GM23248 (cell line): ENCODE results near the gene WNT1. TPM values are rescaled to one million over a fixed set of nuclear protein-coding genes. Genes with fewer than 3 reads are reported as not detected.
A peak's percentile ranks its signal among the peaks of the same experiment; 100 is the strongest.

Experiments
- DNase-seq: peaks from one replicate; pipeline ENCODE4 v3.0.0-alpha.2; 2015
- H2AFZ ChIP-seq: fragments of 200-600 bp; sonication (generic); 2 replicates; pipeline ENCODE4 v1.6.1; 2016; ENCODE audit warnings: antibody characterized with exemption
- H3F3A ChIP-seq: fragments of 200-600 bp; sonication (generic); 2 replicates; pipeline ENCODE4 v1.6.1; 2016; ENCODE audit warnings: mild to moderate bottlenecking, antibody characterized with exemption, mixed run types; ENCODE audit not compliant: insufficient read depth
- H3K27ac ChIP-seq: fragments of 200-600 bp; sonication (generic); 2 replicates; pipeline ENCODE4 v1.5.1; 2016; ENCODE audit warnings: mild to moderate bottlenecking
- H3K27me3 ChIP-seq: fragments of 200-600 bp; sonication (generic); replicated peaks from 2 replicates; pipeline ENCODE4 v1.6.1; 2016; ENCODE audit warnings: mild to moderate bottlenecking; ENCODE audit not compliant: insufficient read depth
- H3K36me3 ChIP-seq: fragments of 200-600 bp; sonication (generic); 2 replicates; pipeline ENCODE4 v1.6.1; 2016; ENCODE audit warnings: low read depth, mild to moderate bottlenecking
- H3K4me1 ChIP-seq: fragments of 200-600 bp; sonication (generic); 2 replicates; pipeline ENCODE4 v1.6.1; 2016; ENCODE audit warnings: mild to moderate bottlenecking; ENCODE audit not compliant: insufficient read depth
- H3K4me2 ChIP-seq: fragments of 200-600 bp; sonication (generic); one replicate; pipeline ENCODE4 v1.6.1; 2016; ENCODE audit warnings: mild to moderate bottlenecking; ENCODE audit not compliant: unreplicated experiment
- H3K4me3 ChIP-seq: fragments of 200-600 bp; sonication (generic); 2 replicates; pipeline ENCODE4 v1.5.1; 2016; ENCODE audit warnings: mild to moderate bottlenecking
- H3K79me2 ChIP-seq: fragments of 200-600 bp; sonication (generic); 2 replicates; pipeline ENCODE4 v1.6.1; 2016; ENCODE audit warnings: mild to moderate bottlenecking; ENCODE audit not compliant: insufficient read depth
- H3K9ac ChIP-seq: fragments of 200-600 bp; sonication (generic); 2 replicates; pipeline ENCODE4 v1.6.1; 2016; ENCODE audit warnings: mild to moderate bottlenecking
- H3K9me2 ChIP-seq: fragments of 200-600 bp; sonication (generic); 2 replicates; pipeline ENCODE4 v1.6.1; 2016; ENCODE audit warnings: mixed run types, mild to moderate bottlenecking, moderate library complexity; ENCODE audit not compliant: insufficient read depth
- H3K9me3 ChIP-seq: fragments of 200-600 bp; sonication (generic); one replicate; pipeline ENCODE4 v1.6.1; 2017; ENCODE audit warnings: low read depth
- H4K20me1 ChIP-seq: fragments of 200-600 bp; sonication (generic); 2 replicates; pipeline ENCODE4 v1.6.0; 2016; ENCODE audit not compliant: insufficient read depth
- EZH2 ChIP-seq: fragments of 200-600 bp; sonication (generic); IDR thresholded peaks from 2 replicates; pipeline ENCODE4 v1.6.1; 2018; ENCODE audit warnings: antibody characterized with exemption, mild to moderate bottlenecking; ENCODE audit not compliant: insufficient read depth, poor library complexity, severe bottlenecking
- EZH2phosphoT487 ChIP-seq: fragments of 200-600 bp; sonication (generic); IDR thresholded peaks from 2 replicates; pipeline ENCODE4 v1.6.1; 2018; ENCODE audit warnings: antibody characterized with exemption, moderate library complexity, mild to moderate bottlenecking, low read depth; ENCODE audit not compliant: insufficient read depth
- WGBS, 2 experiments: methylation state at CpG; one replicate each; pipeline ENCODE4 v1.1.6; 2015 to 2017; ENCODE audit warnings: low lambda C conversion rate in 2 of 2, low coverage in 1 of 2; ENCODE audit errors: missing lambda C conversion rate in 2 of 2; 5-methylcytosine and 5-hydroxymethylcytosine counted together
- in situ Hi-C: fragments of 300-500 bp; cut with MboI; formaldehyde crosslinking; loops from 2 replicates; pipeline ENCODE4 v1.15.0; 2020
- polyA plus RNA-seq: library from polyadenylated mRNA; unstranded; fragments of >200 nt; fragmentation: Nextera tagmentation; extraction: Ambion mirVana; gene quantifications from 2 replicates; pipeline ENCODE4 v1.2.1, GENCODE V29; 2016
- total RNA-seq: library from RNA; depleted of rRNA; stranded (reverse); fragments of >200 nt; shearing (Covaris generic); gene quantifications from 2 replicates; pipeline ENCODE4 v1.2.3, GENCODE V29; 2014; rRNA removed

Gene WNT1
- total RNA-seq (not detected in 2 replicates), polyA plus RNA-seq (not detected in 2 replicates)

GRCh38 chr12:48978291-48978740 lies at the start of gene WNT1:
WNT1 (plus strand) TSS chr12:48978322; CDS start chr12:48978651, 329 bp downstream.
- Histone ChIP-seq H3K4me1 (peaks cover 24% of the 10 kb centered on the region), H3K9me3 (no peaks in the 10 kb centered on the region), H2AFZ (no peak within 1 kb of the TSS), H4K20me1 (no peaks in the 10 kb centered on the region), H3K27ac (no peak within 1 kb of the TSS), H3K9ac (no peak within 1 kb of the TSS), H3K4me3 (0 out of 2 replicates have a peak within 1 kb of the TSS, but pooled peaks have one; percentile 11), H3F3A (peaks cover 3% of the 10 kb centered on the region; the same call in 1 of the 2 replicates), H3K4me2 (peak within 1 kb of the TSS; percentile 29), H3K79me2 (no peaks in the 10 kb centered on the region), H3K9me2 (no peaks in the 10 kb centered on the region), H3K27me3 (peaks cover 47% of the 10 kb centered on the region), H3K36me3 (no peaks in the 10 kb centered on the region)
- in situ Hi-C loops, result no loop called here
- WGBS, 2 experiments, result 8 to 11% methylated on average over 25 to 36 of the region's 45 CpGs
- peak; percentile 42 for DNase-seq
- TF ChIP-seq EZH2phosphoT487, result no peak
- TF ChIP-seq EZH2, result no peak

- H3K9ac ChIP-seq, result no peak overlapping the region
- H4K20me1 ChIP-seq, result no peaks in the 10 kb centered on the region
- H3F3A ChIP-seq, result peaks cover 17% of the 10 kb centered on the region; the same call in 1 of the 2 replicates
- H3K79me2 ChIP-seq, result peaks cover 7% of the 10 kb centered on the region
- H3K27me3 ChIP-seq, result no peaks in the 10 kb centered on the region
- no peak overlapping the region for H3K4me2 ChIP-seq
- no peak overlapping the region for H3K27ac ChIP-seq
- TF ChIP-seq EZH2phosphoT487 (no peak), EZH2 (no peak)
- no peaks in the 10 kb centered on the region for H3K9me3 ChIP-seq
- H3K4me3 ChIP-seq, result no peak overlapping the region
- H3K36me3 ChIP-seq, result peaks cover 20% of the 10 kb centered on the region
- H2AFZ ChIP-seq, result no peak overlapping the region
- H3K4me1 ChIP-seq, result 0 out of 2 replicates have a peak, but pooled peaks cover 4% of the 10 kb centered on the region
- in situ Hi-C loops, result no loop called here
- DNase-seq, result no peak
- no peaks in the 10 kb centered on the region for H3K9me2 ChIP-seq
- 39 to 52% methylated on average over 1 of the region's 1 CpG for WGBS, 2 experiments
Observed at GRCh38 chr12:48929551-48929950, 48.6 kb upstream of the WNT1 start.

GRCh38 chr12:48930475-48930874 lies 47.6 kb upstream of the WNT1 start:
- Histone ChIP-seq H3K79me2 (peaks cover 15% of the 10 kb centered on the region), H4K20me1 (no peaks in the 10 kb centered on the region), H3K4me2 (no peak overlapping the region), H3K4me3 (no peak overlapping the region), H3F3A (peaks cover 17% of the 10 kb centered on the region; the same call in 1 of the 2 replicates), H3K27me3 (no peaks in the 10 kb centered on the region), H3K36me3 (peaks cover 20% of the 10 kb centered on the region), H3K4me1 (0 out of 2 replicates have a peak, but pooled peaks cover 4% of the 10 kb centered on the region), H3K9me2 (no peaks in the 10 kb centered on the region), H3K9ac (no peak overlapping the region), H3K27ac (no peak overlapping the region), H2AFZ (no peak overlapping the region), H3K9me3 (no peaks in the 10 kb centered on the region)
- TF ChIP-seq EZH2phosphoT487 (no peak), EZH2 (no peak)
- in situ Hi-C loops, result no loop called here
- no peak for DNase-seq
- WGBS, 2 experiments, result 75 to 82% methylated on average over 4 of the region's 4 CpGs

DNA sequence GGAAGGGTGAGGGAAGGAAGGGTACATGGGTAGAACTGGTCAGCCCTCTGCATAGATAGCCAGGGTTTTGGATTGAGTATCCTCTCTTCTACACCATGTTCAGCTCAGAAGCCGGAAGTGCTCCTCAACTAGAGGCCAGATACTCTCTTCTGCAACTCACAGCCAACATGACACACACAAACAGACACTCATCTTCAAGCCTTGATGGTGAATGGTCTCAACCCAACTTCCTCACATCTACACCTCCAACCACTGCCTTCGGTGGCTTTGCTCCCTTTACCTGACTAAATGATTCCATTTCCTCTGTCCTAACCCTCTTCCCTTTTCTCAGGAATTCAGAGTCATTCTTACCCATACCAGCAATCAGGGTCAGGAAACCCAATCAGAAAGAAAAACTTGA lies 45.2 kb upstream of the WNT1 start:
- in situ Hi-C loops, result no loop called here
- H3K36me3 ChIP-seq, result peaks cover 20% of the 10 kb centered on the region
- no peak for DNase-seq
- H4K20me1 ChIP-seq, result no peaks in the 10 kb centered on the region
- H3K27me3 ChIP-seq, result no peaks in the 10 kb centered on the region
- no peak overlapping the region for H3K4me2 ChIP-seq
- no peaks in the 10 kb centered on the region for H3K4me1 ChIP-seq
- no peak overlapping the region for H2AFZ ChIP-seq
- H3K4me3 ChIP-seq, result no peak overlapping the region
- peaks cover 17% of the 10 kb centered on the region for H3F3A ChIP-seq
- H3K27ac ChIP-seq, result no peak overlapping the region
- TF ChIP-seq EZH2phosphoT487, result no peak
- TF ChIP-seq EZH2, result no peak
- WGBS, 2 experiments, result 50% methylated on average over 2 of the region's 2 CpGs
- no peak overlapping the region for H3K9ac ChIP-seq
- peaks cover 27% of the 10 kb centered on the region for H3K79me2 ChIP-seq
- H3K9me2 ChIP-seq, result no peaks in the 10 kb centered on the region
- H3K9me3 ChIP-seq, result no peaks in the 10 kb centered on the region
